ENCODE measurements around the gene COL6A5. TPM values are rescaled to one million over a fixed set of nuclear protein-coding genes. Genes with fewer than 3 reads are reported as not detected.
"Not testable (repeated sequence)": the region's sequence is repeated elsewhere in the genome, so short reads cannot be mapped to it uniquely, and the experiment has no call there.

The COL6A5 gene
- total RNA-seq, 6 experiments from 2014 or later, result not detected

DNA sequence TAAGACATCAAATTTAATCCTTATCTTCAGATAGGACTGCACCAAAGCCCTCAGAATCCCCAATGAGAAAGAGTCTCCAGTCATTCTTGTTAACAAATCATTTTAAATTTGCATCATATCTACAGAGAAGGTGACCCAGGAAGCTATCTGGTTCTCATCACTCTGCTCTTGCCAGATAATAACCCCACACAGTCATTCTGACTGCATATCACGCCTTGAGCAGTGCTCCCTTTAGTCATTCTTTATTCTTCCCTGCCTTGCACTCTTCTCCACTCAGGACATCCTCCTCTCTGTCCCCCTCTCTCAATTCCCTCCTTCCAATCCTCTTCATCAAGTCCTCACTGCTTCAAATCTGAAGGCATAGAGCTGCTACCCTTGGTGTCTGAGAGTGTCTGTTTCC is 87.8 kb downstream of the COL6A5 start:
- Mint-ChIP-seq H3K9me3 (peaks cover 51% of the 10 kb centered on the region), H3K4me1 (ENCODE audit: low read depth) (no peaks in the 10 kb centered on the region), H3K27me3 (ENCODE audit: insufficient read depth) (no peaks in the 10 kb centered on the region; the same call in none of the 2 replicates), H3K4me3 (no peak overlapping the region), H3K27ac (no peak overlapping the region), H3K36me3 (ENCODE audit: low read depth) (no peaks in the 10 kb centered on the region)
- TF ChIP-seq, protein P1, sequence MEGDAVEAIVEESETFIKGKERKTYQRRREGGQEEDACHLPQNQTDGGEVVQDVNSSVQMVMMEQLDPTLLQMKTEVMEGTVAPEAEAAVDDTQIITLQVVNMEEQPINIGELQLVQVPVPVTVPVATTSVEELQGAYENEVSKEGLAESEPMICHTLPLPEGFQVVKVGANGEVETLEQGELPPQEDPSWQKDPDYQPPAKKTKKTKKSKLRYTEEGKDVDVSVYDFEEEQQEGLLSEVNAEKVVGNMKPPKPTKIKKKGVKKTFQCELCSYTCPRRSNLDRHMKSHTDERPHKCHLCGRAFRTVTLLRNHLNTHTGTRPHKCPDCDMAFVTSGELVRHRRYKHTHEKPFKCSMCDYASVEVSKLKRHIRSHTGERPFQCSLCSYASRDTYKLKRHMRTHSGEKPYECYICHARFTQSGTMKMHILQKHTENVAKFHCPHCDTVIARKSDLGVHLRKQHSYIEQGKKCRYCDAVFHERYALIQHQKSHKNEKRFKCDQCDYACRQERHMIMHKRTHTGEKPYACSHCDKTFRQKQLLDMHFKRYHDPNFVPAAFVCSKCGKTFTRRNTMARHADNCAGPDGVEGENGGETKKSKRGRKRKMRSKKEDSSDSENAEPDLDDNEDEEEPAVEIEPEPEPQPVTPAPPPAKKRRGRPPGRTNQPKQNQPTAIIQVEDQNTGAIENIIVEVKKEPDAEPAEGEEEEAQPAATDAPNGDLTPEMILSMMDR (IDR thresholded peaks at IDR 0.05), result no peak
- no peak for DNase-seq

GRCh38 chr3:130442284-130442683 is 96.8 kb downstream of the COL6A5 start:
- Mint-ChIP-seq H3K4me1 (ENCODE audit: low read depth) (no peaks in the 10 kb centered on the region), H3K9me3 (peaks cover 32% of the 10 kb centered on the region), H3K27me3 (ENCODE audit: insufficient read depth) (no peaks in the 10 kb centered on the region; the same call in 1 of the 2 replicates), H3K36me3 (ENCODE audit: low read depth) (no peaks in the 10 kb centered on the region; the same call in 1 of the 2 replicates), H3K27ac (no peak overlapping the region), H3K4me3 (no peak overlapping the region)
- TF ChIP-seq, protein P1 (IDR thresholded peaks at IDR 0.05), result no peak
- DNase-seq, result no peak

GRCh38 chr3:130446840-130447239 is 101.4 kb downstream of the COL6A5 start:
- DNase-seq; H3K27me3 Mint-ChIP-seq (ENCODE audit: insufficient read depth); H3K4me1 Mint-ChIP-seq (ENCODE audit: low read depth); H3K27ac Mint-ChIP-seq; H3K36me3 Mint-ChIP-seq (ENCODE audit: low read depth); H3K4me3 Mint-ChIP-seq: not testable (repeated sequence)
- peaks cover 34% of the 10 kb centered on the region for H3K9me3 Mint-ChIP-seq

- H3K9me3 Mint-ChIP-seq, result peaks cover 40% of the 10 kb centered on the region
- not testable (repeated sequence) for H3K4me1 Mint-ChIP-seq (ENCODE audit: low read depth); H3K4me3 Mint-ChIP-seq; H3K27me3 Mint-ChIP-seq (ENCODE audit: insufficient read depth); H3K36me3 Mint-ChIP-seq (ENCODE audit: low read depth); H3K27ac Mint-ChIP-seq; DNase-seq
Measured at GRCh38 chr3:130448155-130448554, 102.7 kb downstream of the COL6A5 start.

- H3K36me3 Mint-ChIP-seq (ENCODE audit: low read depth), result no peaks in the 10 kb centered on the region
- no peak overlapping the region for H3K27ac Mint-ChIP-seq
- H3K4me1 Mint-ChIP-seq (ENCODE audit: low read depth), result no peaks in the 10 kb centered on the region
- peaks cover 12% of the 10 kb centered on the region for H3K9me3 Mint-ChIP-seq
- TF ChIP-seq, protein P1 (IDR thresholded peaks at IDR 0.05), result no peak
- H3K27me3 Mint-ChIP-seq (ENCODE audit: insufficient read depth), result peaks cover under 1% of the 10 kb centered on the region; the same call in 1 of the 2 replicates
- no peak overlapping the region for H3K4me3 Mint-ChIP-seq
- DNase-seq, result no peak
Measured at GRCh38 chr3:130456540-130456939, 111.1 kb downstream of the COL6A5 start.

- Mint-ChIP-seq H3K4me1 (ENCODE audit: low read depth) (no peaks in the 10 kb centered on the region), H3K36me3 (ENCODE audit: low read depth) (no peaks in the 10 kb centered on the region), H3K27me3 (ENCODE audit: insufficient read depth) (no peaks in the 10 kb centered on the region), H3K4me3 (no peak overlapping the region), H3K27ac (no peak overlapping the region), H3K9me3 (peaks cover 12% of the 10 kb centered on the region)
- no peak for DNase-seq
- TF ChIP-seq, protein P1 (IDR thresholded peaks at IDR 0.05), result no peak
Measured at GRCh38 chr3:130457671-130458070, 112.2 kb downstream of the COL6A5 start.

DNA sequence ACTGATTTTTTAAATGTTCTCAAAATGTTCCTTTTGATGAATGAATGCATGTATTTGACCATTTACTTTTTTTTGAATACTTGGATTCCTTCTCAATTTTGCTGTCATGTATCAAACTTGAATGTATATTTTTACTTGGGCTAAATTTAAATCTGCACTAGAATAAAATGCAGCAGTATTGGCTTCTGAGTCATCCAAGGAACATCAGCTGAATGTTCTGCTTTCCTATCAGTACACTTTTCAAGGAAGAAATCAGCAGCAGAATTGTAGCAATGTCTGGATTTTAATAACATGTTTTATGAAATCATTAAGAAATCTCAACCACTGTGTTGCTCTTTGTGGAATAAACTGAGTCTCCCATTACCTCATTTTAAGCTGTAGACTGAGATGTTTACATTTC is 114.5 kb downstream of the COL6A5 start:
- Mint-ChIP-seq H3K27me3 (ENCODE audit: insufficient read depth) (no peaks in the 10 kb centered on the region), H3K27ac (no peak overlapping the region), H3K4me1 (ENCODE audit: low read depth) (no peaks in the 10 kb centered on the region), H3K4me3 (no peak overlapping the region), H3K9me3 (peaks cover 26% of the 10 kb centered on the region), H3K36me3 (ENCODE audit: low read depth) (no peaks in the 10 kb centered on the region)
- no peak for DNase-seq
- TF ChIP-seq, protein P1 (IDR thresholded peaks at IDR 0.05), result no peak
